Smooth muscle cell (in vitro differentiated cells): ENCODE data around the gene PLCB4. TPM values are rescaled to one million over a fixed set of nuclear protein-coding genes. Genes with fewer than 3 reads are reported as not detected.

Source experiments
- DNase-seq: peaks from one replicate; lab custom pipeline; 2025; ENCODE audit not compliant: unreplicated experiment; lab: John Stamatoyannopoulos, UW
- H2AFZ ChIP-seq: fragments of 200-600 bp; sonication (generic); 2 replicates; pipeline ENCODE4 v1.6.0; 2016; ENCODE audit warnings: antibody characterized with exemption, low read depth, mild to moderate bottlenecking
- H3F3A ChIP-seq: fragments of 200-600 bp; sonication (generic); 2 replicates; pipeline ENCODE4 v1.6.0; 2017; ENCODE audit warnings: antibody characterized with exemption, low read depth
- H3K27ac ChIP-seq: fragments of 200-600 bp; sonication (generic); 2 replicates; pipeline ENCODE4 v1.5.1; 2016; ENCODE audit warnings: low read depth, mild to moderate bottlenecking
- H3K27me3 ChIP-seq: fragments of 200-600 bp; sonication (generic); 2 replicates; pipeline ENCODE4 v1.6.1; 2016; ENCODE audit warnings: low read depth, mild to moderate bottlenecking
- H3K36me3 ChIP-seq: fragments of 200-600 bp; sonication (generic); 2 replicates; pipeline ENCODE4 v1.5.1; 2016; ENCODE audit warnings: low read depth
- H3K4me1 ChIP-seq: fragments of 200-600 bp; sonication (generic); 2 replicates; pipeline ENCODE4 v1.5.1; 2016; ENCODE audit warnings: low read depth
- H3K4me2 ChIP-seq: fragments of 200-600 bp; sonication (generic); 2 replicates; pipeline ENCODE4 v1.6.0; 2016; ENCODE audit warnings: mild to moderate bottlenecking
- H3K4me3 ChIP-seq: fragments of 200-600 bp; sonication (generic); 2 replicates; pipeline ENCODE4 v1.5.1; 2016; ENCODE audit warnings: mild to moderate bottlenecking
- H3K79me2 ChIP-seq: fragments of 200-600 bp; sonication (generic); 2 replicates; pipeline ENCODE4 v1.6.0; 2016; ENCODE audit warnings: low read depth, mild to moderate bottlenecking
- H3K9ac ChIP-seq: fragments of 200-600 bp; sonication (generic); 2 replicates; pipeline ENCODE4 v1.6.0; 2016; ENCODE audit warnings: low read depth
- H3K9me3 ChIP-seq: fragments of 200-600 bp; sonication (generic); replicated peaks from 2 replicates; pipeline ENCODE4 v1.5.1; 2016; ENCODE audit warnings: low read depth
- H4K20me1 ChIP-seq: fragments of 200-600 bp; sonication (generic); 2 replicates; pipeline ENCODE4 v1.6.0; 2016; ENCODE audit warnings: low read depth
- WGBS: methylation state at CpG from one replicate; pipeline ENCODE4 v1.1.7; 2016; ENCODE audit warnings: low lambda C conversion rate; 5-methylcytosine and 5-hydroxymethylcytosine counted together
- polyA plus RNA-seq: library from polyadenylated mRNA; unstranded; fragments of >200 nt; fragmentation: Nextera tagmentation; extraction: Ambion mirVana; gene quantifications from 2 replicates; pipeline ENCODE4 v1.2.1, GENCODE V29; 2016
- total RNA-seq: library from RNA; depleted of rRNA; stranded (reverse); fragments of >200 nt; gene quantifications from 2 replicates; pipeline ENCODE4 v1.2.3, GENCODE V29; 2014
- TF ChIP-seq, protein P1 (sequence below): fragments of 200-600 bp; sonication (generic); IDR thresholded peaks from 2 replicates; pipeline ENCODE4 v1.5.1; 2017; ENCODE audit warnings: borderline replicate concordance, mild to moderate bottlenecking, antibody characterized with exemption; ENCODE audit not compliant: insufficient read depth, poor library complexity, severe bottlenecking

PLCB4 gene
- total and polyA plus RNA-seq, 2 experiments from 2014 or later: 3.0 to 5.3 TPM

DNA sequence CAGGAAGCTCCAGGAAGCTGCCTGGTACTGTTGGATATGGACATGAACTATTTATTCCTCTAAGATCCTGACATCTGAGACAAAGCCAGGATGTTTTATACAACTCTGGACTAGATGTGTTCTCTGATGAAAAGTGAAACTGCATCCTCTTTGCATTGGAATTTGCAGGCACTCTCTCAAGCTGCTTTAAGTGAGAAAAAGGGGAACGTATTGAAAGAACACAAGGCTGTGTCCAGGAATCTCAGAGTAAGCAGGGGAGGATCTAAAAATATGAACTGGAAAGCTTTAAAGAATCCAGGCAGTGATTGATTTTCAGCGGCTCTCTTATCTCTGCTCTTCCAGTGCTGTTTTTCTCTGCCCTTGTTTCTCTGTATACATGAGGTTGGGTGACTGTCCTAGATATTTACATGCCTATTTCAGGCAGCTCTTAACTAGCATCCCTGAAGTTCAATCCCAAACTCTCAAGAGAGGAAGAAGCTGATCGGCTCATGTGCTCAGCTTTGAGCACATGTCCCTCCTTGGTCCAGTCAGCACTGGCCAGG is 193.8 kb downstream of the PLCB4 start:
- Histone ChIP-seq H3K79me2 (no peaks in the 10 kb centered on the region), H3K27ac (no peak overlapping the region), H3K36me3 (no peaks in the 10 kb centered on the region), H3K4me1 (no peaks in the 10 kb centered on the region), H2AFZ (peak overlapping the region; percentile 59), H3F3A (no peaks in the 10 kb centered on the region), H3K27me3 (no peaks in the 10 kb centered on the region), H3K9me3 (no peaks in the 10 kb centered on the region), H3K9ac (no peak overlapping the region), H3K4me3 (no peak overlapping the region), H3K4me2 (peak overlapping the region; percentile 78), H4K20me1 (no peaks in the 10 kb centered on the region)
- DNase-seq: no peak
- 43% methylated on average over 3 of the region's 3 CpGs for WGBS
- TF ChIP-seq, protein P1, sequence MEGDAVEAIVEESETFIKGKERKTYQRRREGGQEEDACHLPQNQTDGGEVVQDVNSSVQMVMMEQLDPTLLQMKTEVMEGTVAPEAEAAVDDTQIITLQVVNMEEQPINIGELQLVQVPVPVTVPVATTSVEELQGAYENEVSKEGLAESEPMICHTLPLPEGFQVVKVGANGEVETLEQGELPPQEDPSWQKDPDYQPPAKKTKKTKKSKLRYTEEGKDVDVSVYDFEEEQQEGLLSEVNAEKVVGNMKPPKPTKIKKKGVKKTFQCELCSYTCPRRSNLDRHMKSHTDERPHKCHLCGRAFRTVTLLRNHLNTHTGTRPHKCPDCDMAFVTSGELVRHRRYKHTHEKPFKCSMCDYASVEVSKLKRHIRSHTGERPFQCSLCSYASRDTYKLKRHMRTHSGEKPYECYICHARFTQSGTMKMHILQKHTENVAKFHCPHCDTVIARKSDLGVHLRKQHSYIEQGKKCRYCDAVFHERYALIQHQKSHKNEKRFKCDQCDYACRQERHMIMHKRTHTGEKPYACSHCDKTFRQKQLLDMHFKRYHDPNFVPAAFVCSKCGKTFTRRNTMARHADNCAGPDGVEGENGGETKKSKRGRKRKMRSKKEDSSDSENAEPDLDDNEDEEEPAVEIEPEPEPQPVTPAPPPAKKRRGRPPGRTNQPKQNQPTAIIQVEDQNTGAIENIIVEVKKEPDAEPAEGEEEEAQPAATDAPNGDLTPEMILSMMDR: no peak

- H3K4me1 ChIP-seq: no peaks in the 10 kb centered on the region
- H3K9me3 ChIP-seq: no peaks in the 10 kb centered on the region
- no peak for DNase-seq
- no peak overlapping the region for H2AFZ ChIP-seq
- no peaks in the 10 kb centered on the region for H3K79me2 ChIP-seq
- no peaks in the 10 kb centered on the region for H4K20me1 ChIP-seq
- TF ChIP-seq, protein P1: no peak
- H3K27me3 ChIP-seq: no peaks in the 10 kb centered on the region
- 80% methylated on average over 2 of the region's 2 CpGs for WGBS
- H3K4me3 ChIP-seq: no peak overlapping the region
- no peak overlapping the region for H3K9ac ChIP-seq
- no peaks in the 10 kb centered on the region for H3K36me3 ChIP-seq
- no peaks in the 10 kb centered on the region for H3F3A ChIP-seq
- H3K4me2 ChIP-seq: peak overlapping the region; percentile 27
- no peak overlapping the region for H3K27ac ChIP-seq
Observed at GRCh38 chr20:9269280-9269971, 200.5 kb downstream of the PLCB4 start.

DNA sequence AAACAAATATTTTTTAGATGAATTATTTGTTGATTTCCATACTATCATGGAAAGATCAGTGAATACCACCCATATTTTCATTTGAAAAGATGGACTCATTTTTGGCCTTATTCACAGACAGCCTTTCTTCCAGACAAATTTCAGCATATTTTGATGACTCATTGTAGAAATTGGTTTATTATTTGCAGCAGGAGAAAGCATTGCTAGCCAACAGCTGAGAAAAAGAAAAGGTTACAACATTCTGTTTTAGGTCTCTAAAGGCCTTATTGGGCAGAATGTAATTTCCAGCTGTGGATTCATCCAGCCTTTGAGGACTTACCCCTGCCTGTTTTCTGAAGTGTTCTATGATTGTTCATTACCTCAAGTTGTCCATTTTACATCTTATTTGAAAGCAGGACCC is 201.9 kb downstream of the PLCB4 start:
- Histone ChIP-seq H3K4me1 (no peaks in the 10 kb centered on the region), H3K27me3 (no peaks in the 10 kb centered on the region), H3K4me3 (no peak overlapping the region), H3K79me2 (no peaks in the 10 kb centered on the region), H2AFZ (no peak overlapping the region), H3K9me3 (no peaks in the 10 kb centered on the region), H3F3A (no peaks in the 10 kb centered on the region), H3K9ac (no peak overlapping the region), H3K27ac (no peak overlapping the region), H4K20me1 (no peaks in the 10 kb centered on the region), H3K4me2 (no peak overlapping the region), H3K36me3 (no peaks in the 10 kb centered on the region)
- no peak for DNase-seq
- TF ChIP-seq, protein P1: no peak
